NCI-H524 (cell line): ENCODE measurements around the gene HLCS.
"Not testable (repeated sequence)": the region's sequence is repeated elsewhere in the genome, so short reads cannot be mapped to it uniquely, and the experiment has no call there.

Experiments
- DNase-seq, 2 experiments: peaks; one replicate each; lab custom pipeline; 2025; lab: John Stamatoyannopoulos, UW

Gene HLCS

GRCh38 chr21:36955783-36956182 lies 10.7 kb downstream of the HLCS start:
- no peak for DNase-seq

GRCh38 chr21:36952331-36952730 lies 14.1 kb downstream of the HLCS start:
- DNase-seq = not testable (repeated sequence)

- DNase-seq = no peak
These were observed 17.0 kb downstream of the HLCS start for GRCh38 chr21:36949171-36950141.

- no peak for DNase-seq
These were observed 17.8 kb downstream of the HLCS start for GRCh38 chr21:36948686-36949085.

GRCh38 chr21:36946949-36947356 lies 19.5 kb downstream of the HLCS start:
- no peak for DNase-seq

GRCh38 chr21:36945496-36946138 lies 20.9 kb downstream of the HLCS start:
- no peak for DNase-seq

GRCh38 chr21:36936361-36937135 lies 29.9 kb downstream of the HLCS start:
- DNase-seq = no peak

GRCh38 chr21:36934864-36935420 lies 31.5 kb downstream of the HLCS start:
- DNase-seq = no peak

- DNase-seq = no peak
These were observed 34.2 kb downstream of the HLCS start for GRCh38 chr21:36932161-36932816.

- peak in 1 of 2 experiments; percentile 28 for DNase-seq
These were observed 36.8 kb downstream of the HLCS start for GRCh38 chr21:36929622-36930021.

- no peak for DNase-seq
These were observed 37.5 kb downstream of the HLCS start for GRCh38 chr21:36928960-36929359.

GRCh38 chr21:36927719-36928117 lies 38.8 kb downstream of the HLCS start:
- peak; percentile 83 to 91 for DNase-seq

- no peak for DNase-seq
These were observed 39.3 kb downstream of the HLCS start for GRCh38 chr21:36926989-36927718.

GRCh38 chr21:36923270-36923669 lies 43.2 kb downstream of the HLCS start:
- DNase-seq = no peak

GRCh38 chr21:36922861-36923260 lies 43.6 kb downstream of the HLCS start:
- DNase-seq = no peak

GRCh38 chr21:36918291-36918690 lies 48.2 kb downstream of the HLCS start:
- no peak for DNase-seq

GRCh38 chr21:36917471-36918158 lies 48.9 kb downstream of the HLCS start:
- peak in 1 of 2 experiments; percentile 22 for DNase-seq

- DNase-seq = no peak
These were observed 49.8 kb downstream of the HLCS start for GRCh38 chr21:36916718-36917117.

- no peak for DNase-seq
These were observed 50.7 kb downstream of the HLCS start for GRCh38 chr21:36915696-36916245.
